ENCODE results near the gene ATG101. TPM values are rescaled to one million over a fixed set of nuclear protein-coding genes. Genes with fewer than 3 reads are reported as not detected.

The ATG101 gene
- total and polyA plus RNA-seq, 4 donors, result 22.1 to 64.3 (median 36.7) TPM

GRCh38 chr12:52049286-52049685, 20.5 kb upstream of the ATG101 start:
- Histone ChIP-seq H3K4me1 (ENCODE audit: control insufficient read depth in 5 of 5, insufficient read depth in 5 of 5, low read length in 5 of 5) (peaks cover 6 to 40% (median 18%) of the 10 kb centered on the region in 5 donors), H3K36me3 (ENCODE audit: control insufficient read depth in 4 of 4, insufficient read depth in 4 of 4, low read length in 4 of 4) (peaks cover 0 to 1% (median 0%) of the 10 kb centered on the region in 4 donors), H3K9ac (ENCODE audit: insufficient read depth in 1 of 2, low read length in 2 of 2) (no peak overlapping the region), H3K27ac (ENCODE audit: low read depth in 1 of 2, low read length in 1 of 2) (no peak overlapping the region), H3K9me3 (ENCODE audit: control insufficient read depth in 4 of 4, insufficient read depth in 3 of 4, low read length in 3 of 4) (peaks cover 0 to 2% (median 0%) of the 10 kb centered on the region in 4 donors), H3K4me3 (no peak overlapping the region), H3K27me3 (ENCODE audit: control insufficient read depth in 3 of 3, insufficient read depth in 3 of 3, low read length in 2 of 3) (no peaks in the 10 kb centered on the region)
- ATAC-seq (ENCODE audit: insufficient read depth, low FRiP score) (no peak), DNase-seq (no peak)
- WGBS, 2 donors, result 79 to 84% methylated on average over 4 of the region's 4 CpGs
- no peak for TF ChIP-seq CTCF (IDR thresholded peaks at IDR 0.05; ENCODE audit: control extremely low read depth, extremely low read depth)

- Histone ChIP-seq H3K4me1 (ENCODE audit: control insufficient read depth in 5 of 5, insufficient read depth in 5 of 5, low read length in 5 of 5) (peaks cover 6 to 38% (median 18%) of the 10 kb centered on the region in 5 donors), H3K27me3 (ENCODE audit: control insufficient read depth in 3 of 3, insufficient read depth in 3 of 3, low read length in 2 of 3) (no peaks in the 10 kb centered on the region), H3K36me3 (ENCODE audit: control insufficient read depth in 4 of 4, insufficient read depth in 4 of 4, low read length in 4 of 4) (peaks cover 0 to 5% (median 2%) of the 10 kb centered on the region in 4 donors), H3K9me3 (ENCODE audit: control insufficient read depth in 4 of 4, insufficient read depth in 3 of 4, low read length in 3 of 4) (peaks cover 0 to 2% (median 0%) of the 10 kb centered on the region in 4 donors), H3K27ac (ENCODE audit: low read depth in 1 of 2, low read length in 1 of 2) (peak overlapping the region in 1 of 2 donors; percentile 98), H3K4me3 (no peak overlapping the region), H3K9ac (ENCODE audit: insufficient read depth in 1 of 2, low read length in 2 of 2) (peak overlapping the region in 1 of 2 donors; percentile 23)
- ATAC-seq (ENCODE audit: insufficient read depth, low FRiP score) (no peak), DNase-seq (no peak)
- TF ChIP-seq CTCF (IDR thresholded peaks at IDR 0.05; ENCODE audit: control extremely low read depth, extremely low read depth), result no peak
- WGBS, 2 donors, result 85 to 90% methylated on average over 5 of the region's 5 CpGs
Observed at GRCh38 chr12:52049688-52050087, 20.1 kb upstream of the ATG101 start.

GRCh38 chr12:52050116-52050757, 19.5 kb upstream of the ATG101 start:
- Histone ChIP-seq H3K4me3 (peak overlapping the region; percentile 9), H3K27me3 (ENCODE audit: control insufficient read depth in 3 of 3, insufficient read depth in 3 of 3, low read length in 2 of 3) (no peaks in the 10 kb centered on the region), H3K4me1 (ENCODE audit: control insufficient read depth in 5 of 5, insufficient read depth in 5 of 5, low read length in 5 of 5) (peaks cover 6 to 35% (median 18%) of the 10 kb centered on the region in 5 donors), H3K36me3 (ENCODE audit: control insufficient read depth in 4 of 4, insufficient read depth in 4 of 4, low read length in 4 of 4) (peaks cover 0 to 11% (median 5%) of the 10 kb centered on the region in 4 donors), H3K9me3 (ENCODE audit: control insufficient read depth in 4 of 4, insufficient read depth in 3 of 4, low read length in 3 of 4) (peaks cover 0 to 2% (median 0%) of the 10 kb centered on the region in 4 donors), H3K9ac (ENCODE audit: insufficient read depth in 1 of 2, low read length in 2 of 2) (peak overlapping the region; percentile 82 to 84), H3K27ac (ENCODE audit: low read depth in 1 of 2, low read length in 1 of 2) (peak overlapping the region; percentile 98)
- WGBS, 2 donors, result 27 to 28% methylated on average over 16 of the region's 16 CpGs
- no peak for ATAC-seq (ENCODE audit: insufficient read depth, low FRiP score)
- peak; percentile 55 to 66 (median 59) for DNase-seq
- no peak for TF ChIP-seq CTCF (IDR thresholded peaks at IDR 0.05; ENCODE audit: control extremely low read depth, extremely low read depth)
